SK-N-SH (cell line): ENCODE data around the gene AGL. TPM values are rescaled to one million over a fixed set of nuclear protein-coding genes. Genes with fewer than 3 reads are reported as not detected.
"Not testable (repeated sequence)": the region's sequence is repeated elsewhere in the genome, so short reads cannot be mapped to it uniquely, and the experiment has no call there.

ENCODE experiments used
- CTCF ChIA-PET: fragments of 300-600, 350-600 bp; formaldehyde crosslinking; extraction: SDS; loops from one replicate; lab custom pipeline; 2021; lab: Yijun Ruan, JAX
- POLR2A ChIA-PET: fragments of 350-600 bp; sonication (Branson Sonifier 250); formaldehyde crosslinking; extraction: SDS; loops from one replicate; lab custom pipeline; 2020; ENCODE audit warnings: antibody characterized with exemption, inconsistent platforms; lab: Yijun Ruan, JAX
- DNase-seq: peaks from one replicate; pipeline ENCODE4 v3.0.0; 2012
- H2AFZ ChIP-seq: fragments of 200-600 bp; sonication (generic); 2 replicates; pipeline ENCODE4 v1.8.1; 2016; ENCODE audit warnings: antibody characterized with exemption, mild to moderate bottlenecking, low read depth
- H3F3A ChIP-seq: fragments of 200-600 bp; sonication (generic); replicated peaks from 2 replicates; pipeline ENCODE3; 2016; ENCODE audit warnings: antibody characterized with exemption, mild to moderate bottlenecking; ENCODE audit not compliant: insufficient read depth
- H3K27ac ChIP-seq, 2 experiments: fragments of 200-500 bp in 1 of 2; fragments of 200-600 bp in 1 of 2; sonication (Bioruptor generic) in 1 of 2; sonication (generic), shearing (Covaris generic) in 1 of 2; 2 replicates each; pipeline versions ENCODE4 v1.5.1 to v1.6.1; 2014 to 2016; ENCODE audit warnings: low read depth in 2 of 2, inconsistent platforms in 1 of 2, low read length in 1 of 2, mild to moderate bottlenecking in 1 of 2, mixed read lengths in 1 of 2
- H3K27me3 ChIP-seq: fragments of 200-600 bp; sonication (generic), shearing (Covaris generic); 2 replicates; pipeline ENCODE4 v1.6.1; 2016; ENCODE audit warnings: mixed run types; ENCODE audit not compliant: insufficient read depth
- H3K36me3 ChIP-seq, 2 experiments: fragments of 200-500 bp in 1 of 2; fragments of 200-600 bp in 1 of 2; sonication (Bioruptor generic) in 1 of 2; sonication (generic) in 1 of 2; replicated peaks in 1 of 2; 2 replicates each; pipeline versions ENCODE3 to v1.5.1; 2014 to 2016; ENCODE audit warnings: low read length in 1 of 2, mild to moderate bottlenecking in 1 of 2; ENCODE audit not compliant: insufficient read depth in 2 of 2, control insufficient read depth in 1 of 2
- H3K4me1 ChIP-seq, 2 experiments: fragments of 200-500 bp in 1 of 2; fragments of 200-600 bp in 1 of 2; sonication (Bioruptor generic) in 1 of 2; sonication (generic), shearing (Covaris generic) in 1 of 2; 2 replicates each; pipeline versions ENCODE4 v1.5.1 to v1.6.1; 2014 to 2016; ENCODE audit warnings: low read depth in 1 of 2, low read length in 1 of 2, mixed run types in 1 of 2; ENCODE audit not compliant: insufficient read depth in 2 of 2, control insufficient read depth in 1 of 2
- H3K4me2 ChIP-seq: fragments of 200-600 bp; sonication (generic), shearing (Covaris generic); 2 replicates; pipeline ENCODE4 v1.6.1; 2017; ENCODE audit warnings: mixed run types
- H3K4me3 ChIP-seq, 2 experiments: fragments of 200-500 bp in 1 of 2; fragments of 200-600 bp in 1 of 2; sonication (Bioruptor generic) in 1 of 2; sonication (generic), shearing (Covaris generic) in 1 of 2; 2 replicates each; pipeline versions ENCODE4 v1.5.1 to v1.8.1; 2014 to 2016; ENCODE audit warnings: low read depth in 2 of 2, inconsistent platforms in 1 of 2, low read length in 1 of 2, mild to moderate bottlenecking in 1 of 2, mixed read lengths in 1 of 2, moderate library complexity in 1 of 2
- H3K79me2 ChIP-seq: fragments of 200-600 bp; sonication (generic); 2 replicates; pipeline ENCODE4 v1.8.1; 2017; ENCODE audit warnings: mild to moderate bottlenecking; ENCODE audit not compliant: insufficient read depth
- H3K9ac ChIP-seq: fragments of 200-600 bp; sonication (generic); 2 replicates; pipeline ENCODE4 v1.6.1; 2017; ENCODE audit warnings: mixed run types
- H3K9me2 ChIP-seq: fragments of 200-600 bp; sonication (generic); 2 replicates; pipeline ENCODE4 v1.6.1; 2017; ENCODE audit warnings: mixed run types
- H3K9me3 ChIP-seq: fragments of 200-600 bp; sonication (generic); 2 replicates; pipeline ENCODE4 v1.6.1; 2017; ENCODE audit warnings: mixed run types, mild to moderate bottlenecking, moderate library complexity
- H4K20me1 ChIP-seq: fragments of 200-600 bp; sonication (generic); 2 replicates; pipeline ENCODE4 v1.6.1; 2017; ENCODE audit warnings: mild to moderate bottlenecking, mixed run types; ENCODE audit not compliant: insufficient read depth
- EZH2phosphoT487 ChIP-seq: fragments of 200-600 bp; sonication (generic); IDR thresholded peaks from 2 replicates; pipeline ENCODE4 v1.6.1; 2017; ENCODE audit warnings: low read depth, mixed run types, mild to moderate bottlenecking, antibody characterized with exemption, moderate library complexity, borderline replicate concordance
- FOSL2 ChIP-seq: IDR thresholded peaks from 2 replicates; pipeline ENCODE4 v1.4.0; 2012; ENCODE audit warnings: low read depth, mild to moderate bottlenecking, moderate library complexity, borderline replicate concordance
- GABPA ChIP-seq: IDR thresholded peaks from 2 replicates; pipeline ENCODE4 v1.4.0; 2012; ENCODE audit warnings: low read depth, mild to moderate bottlenecking
- MXI1 ChIP-seq: IDR thresholded peaks from 2 replicates; pipeline ENCODE4 v1.6.1; 2012; ENCODE audit warnings: mild to moderate bottlenecking, low read depth, low read length, improper control_type of control experiment
- RAD21 ChIP-seq: IDR thresholded peaks from 2 replicates; pipeline ENCODE4 v1.6.1; 2012; ENCODE audit warnings: mild to moderate bottlenecking, low read length
- RCOR1 ChIP-seq: fragments of 150-350 bp; IDR thresholded peaks from 2 replicates; pipeline ENCODE4 v1.6.1; 2017; ENCODE audit warnings: antibody characterized with exemption, low read length
- TEAD4 ChIP-seq: IDR thresholded peaks from 2 replicates; pipeline ENCODE4 v1.4.0; 2012; ENCODE audit warnings: mild to moderate bottlenecking, borderline replicate concordance; ENCODE audit not compliant: insufficient read depth
- WGBS: methylation state at CpG from one replicate; pipeline ENCODE4 v1.1.6; 2017; ENCODE audit warnings: low lambda C conversion rate; 5-methylcytosine and 5-hydroxymethylcytosine counted together
- polyA plus RNA-seq, 3 experiments: library from polyadenylated mRNA; depleted of rRNA; stranded (reverse); fragments of >200 nt; gene quantifications; 2 replicates each; pipeline ENCODE4 v1.2.3, GENCODE V29; 2012
- TF ChIP-seq, protein P1 (sequence below): IDR thresholded peaks from 2 replicates; pipeline ENCODE4 v1.6.1; 2012; ENCODE audit warnings: mild to moderate bottlenecking, low read depth, low read length, moderate library complexity
- TF ChIP-seq, protein P2 (sequence below): IDR thresholded peaks from 2 replicates; pipeline ENCODE4; 2012

The AGL gene
- polyA plus RNA-seq, 1 of the 3 experiments (the other 2 are of a cell fraction), result 1.5 TPM

DNA sequence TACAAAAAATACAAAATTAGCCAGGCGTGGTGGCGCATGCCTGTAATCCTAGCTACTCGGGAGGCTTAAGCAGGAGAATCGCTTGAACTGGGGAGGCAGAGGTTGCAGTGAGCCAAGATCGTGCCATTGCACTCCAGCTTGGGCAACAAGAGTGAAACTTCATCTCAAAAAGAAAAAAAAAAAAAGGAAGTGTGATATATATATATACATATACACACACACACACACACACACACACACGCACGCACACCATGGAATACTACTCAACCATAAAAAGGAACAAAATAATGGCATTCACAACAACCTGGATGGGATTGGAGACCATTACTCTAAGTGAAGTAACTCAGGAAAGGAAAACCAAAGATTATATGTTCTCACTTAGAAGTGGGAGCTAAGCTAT lies 16.2 kb upstream of the AGL start:
- H3K27me3 ChIP-seq, POLR2A ChIA-PET, H3K4me3 ChIP-seq, H2AFZ ChIP-seq, H3F3A ChIP-seq, H3K9me2 ChIP-seq, H3K4me2 ChIP-seq, H4K20me1 ChIP-seq, H3K9ac ChIP-seq, H3K27ac ChIP-seq, H3K4me1 ChIP-seq, H3K9me3 ChIP-seq, H3K36me3 ChIP-seq, H3K79me2 ChIP-seq, CTCF ChIA-PET, DNase-seq: not testable (repeated sequence)
- 92% methylated on average over 7 of the region's 7 CpGs for WGBS

DNA sequence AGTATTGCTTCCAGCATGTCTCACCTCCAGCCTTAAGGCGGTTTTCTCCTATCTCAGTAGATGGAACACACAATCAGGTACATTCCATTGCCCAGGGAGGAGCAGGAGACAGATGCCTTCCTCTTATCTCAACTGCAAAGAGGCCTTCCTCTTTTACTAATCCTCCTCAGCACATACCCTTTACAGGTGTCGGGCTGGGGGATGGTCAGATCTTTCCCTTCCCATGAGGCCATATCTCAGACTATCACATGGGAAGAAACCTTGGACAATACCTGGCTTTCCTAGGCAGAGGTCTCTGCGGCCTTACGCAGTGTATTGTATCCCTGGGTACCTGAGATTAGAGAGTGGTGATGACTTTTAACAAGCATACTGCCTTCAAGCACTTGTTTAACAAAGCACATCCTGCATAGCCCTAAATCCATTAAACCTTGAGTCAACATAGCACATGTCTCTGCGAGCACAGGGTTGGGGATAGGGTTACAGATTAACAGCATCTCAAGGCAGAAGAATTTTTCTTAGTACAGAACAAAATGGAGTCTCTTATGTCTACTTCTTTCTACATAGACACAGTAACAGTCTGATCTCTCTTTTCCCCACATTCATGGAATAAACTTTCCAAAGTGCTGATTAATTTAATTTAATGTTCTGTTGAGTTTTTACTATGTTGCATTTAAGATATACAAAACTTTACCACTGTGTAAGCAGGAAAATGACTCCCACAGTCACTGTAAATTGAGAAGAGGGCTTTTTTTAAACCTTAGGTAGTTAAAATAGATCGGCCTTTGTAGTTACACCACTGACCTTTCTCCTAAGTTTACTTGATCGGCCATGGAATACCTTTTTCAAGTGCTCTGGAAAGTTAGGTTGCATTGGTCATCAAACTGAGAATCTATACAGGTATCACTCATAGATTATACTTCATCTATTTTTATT lies 13.7 kb upstream of the AGL start:
- H3K4me3 ChIP-seq, H3K27me3 ChIP-seq, POLR2A ChIA-PET, H3K4me2 ChIP-seq, H3K79me2 ChIP-seq, H3F3A ChIP-seq, H3K9me3 ChIP-seq, H3K9ac ChIP-seq, H4K20me1 ChIP-seq, H3K9me2 ChIP-seq, H3K36me3 ChIP-seq, DNase-seq, H3K4me1 ChIP-seq, H3K27ac ChIP-seq, H2AFZ ChIP-seq, CTCF ChIA-PET: not testable (repeated sequence)
- 70% methylated on average over 7 of the region's 7 CpGs for WGBS

DNA sequence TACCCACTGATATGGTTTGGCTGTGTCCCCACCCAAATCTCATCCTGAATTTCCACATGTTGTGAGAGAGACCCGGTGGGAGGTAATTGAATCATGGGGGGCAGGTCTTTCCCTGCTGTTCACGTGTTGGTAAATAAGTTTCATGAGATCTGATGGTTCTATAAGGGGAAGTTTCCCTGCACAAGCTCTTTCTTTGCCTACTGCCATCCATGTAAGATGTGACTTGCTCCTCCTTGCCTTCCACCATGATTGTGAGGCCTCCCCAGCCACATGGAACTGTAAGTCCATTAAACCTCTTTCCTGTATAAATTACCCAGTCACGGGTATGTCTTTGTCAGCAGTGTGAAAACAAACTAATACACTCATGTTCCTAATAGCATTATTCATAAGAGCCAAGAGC lies 9.8 kb upstream of the AGL start:
- H3K27ac ChIP-seq, H3K36me3 ChIP-seq, H3K4me2 ChIP-seq, H3K9me2 ChIP-seq, H3K79me2 ChIP-seq, DNase-seq, H3K27me3 ChIP-seq, H3K9ac ChIP-seq, H2AFZ ChIP-seq, H4K20me1 ChIP-seq, H3K4me1 ChIP-seq, H3K4me3 ChIP-seq, H3F3A ChIP-seq, CTCF ChIA-PET, POLR2A ChIA-PET, H3K9me3 ChIP-seq: not testable (repeated sequence)
- 50% methylated on average over 3 of the region's 3 CpGs for WGBS

DNA sequence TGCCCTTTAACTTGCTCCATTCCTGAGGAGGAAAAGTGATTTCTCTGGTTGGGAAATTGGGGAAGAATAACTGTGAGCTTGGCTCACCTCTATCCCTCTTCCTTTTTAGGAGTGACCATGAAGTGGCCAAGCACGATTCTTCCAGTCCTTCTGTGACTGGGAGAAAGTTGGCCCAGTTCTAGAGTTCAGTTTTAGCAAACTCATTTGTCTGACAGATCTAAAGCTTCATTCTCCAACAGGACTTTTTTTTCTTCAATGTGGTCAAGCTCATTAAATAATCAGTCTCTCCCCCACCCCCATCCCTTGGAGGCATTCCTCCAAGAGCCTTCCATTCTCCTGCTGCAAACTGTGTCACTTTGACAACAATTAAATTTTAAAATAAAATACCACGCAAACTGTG lies 6.4 kb upstream of the AGL start:
- no peaks in the 10 kb centered on the region for H3K79me2 ChIP-seq
- ChIA-PET CTCF (interaction anchor here (0.8 to 1.0 kb wide), 2 partner anchors 22 to 976 kb away, joined by 3 read pairs; no protein-coding TSS in a partner anchor), POLR2A (no interaction called here)
- no peak for DNase-seq
- no peaks in the 10 kb centered on the region for H3F3A ChIP-seq
- H3K9ac ChIP-seq, result no peak overlapping the region
- H3K9me3 ChIP-seq, result no peaks in the 10 kb centered on the region; the same call in 1 of the 2 replicates
- WGBS, result 88% methylated on average over 2 of the region's 2 CpGs
- H3K27ac ChIP-seq, result no peak overlapping the region
- H4K20me1 ChIP-seq, result no peaks in the 10 kb centered on the region
- H3K4me1 ChIP-seq, result peaks cover 0 to 4% of the 10 kb centered on the region in 2 experiments; a peak in 2 of 4 replicates
- H3K36me3 ChIP-seq, result no peaks in the 10 kb centered on the region
- H3K9me2 ChIP-seq, result no peaks in the 10 kb centered on the region
- no peak overlapping the region for H3K4me2 ChIP-seq
- no peak overlapping the region for H2AFZ ChIP-seq
- no peak overlapping the region for H3K4me3 ChIP-seq
- no peaks in the 10 kb centered on the region for H3K27me3 ChIP-seq
- TF ChIP-seq, protein P1, sequence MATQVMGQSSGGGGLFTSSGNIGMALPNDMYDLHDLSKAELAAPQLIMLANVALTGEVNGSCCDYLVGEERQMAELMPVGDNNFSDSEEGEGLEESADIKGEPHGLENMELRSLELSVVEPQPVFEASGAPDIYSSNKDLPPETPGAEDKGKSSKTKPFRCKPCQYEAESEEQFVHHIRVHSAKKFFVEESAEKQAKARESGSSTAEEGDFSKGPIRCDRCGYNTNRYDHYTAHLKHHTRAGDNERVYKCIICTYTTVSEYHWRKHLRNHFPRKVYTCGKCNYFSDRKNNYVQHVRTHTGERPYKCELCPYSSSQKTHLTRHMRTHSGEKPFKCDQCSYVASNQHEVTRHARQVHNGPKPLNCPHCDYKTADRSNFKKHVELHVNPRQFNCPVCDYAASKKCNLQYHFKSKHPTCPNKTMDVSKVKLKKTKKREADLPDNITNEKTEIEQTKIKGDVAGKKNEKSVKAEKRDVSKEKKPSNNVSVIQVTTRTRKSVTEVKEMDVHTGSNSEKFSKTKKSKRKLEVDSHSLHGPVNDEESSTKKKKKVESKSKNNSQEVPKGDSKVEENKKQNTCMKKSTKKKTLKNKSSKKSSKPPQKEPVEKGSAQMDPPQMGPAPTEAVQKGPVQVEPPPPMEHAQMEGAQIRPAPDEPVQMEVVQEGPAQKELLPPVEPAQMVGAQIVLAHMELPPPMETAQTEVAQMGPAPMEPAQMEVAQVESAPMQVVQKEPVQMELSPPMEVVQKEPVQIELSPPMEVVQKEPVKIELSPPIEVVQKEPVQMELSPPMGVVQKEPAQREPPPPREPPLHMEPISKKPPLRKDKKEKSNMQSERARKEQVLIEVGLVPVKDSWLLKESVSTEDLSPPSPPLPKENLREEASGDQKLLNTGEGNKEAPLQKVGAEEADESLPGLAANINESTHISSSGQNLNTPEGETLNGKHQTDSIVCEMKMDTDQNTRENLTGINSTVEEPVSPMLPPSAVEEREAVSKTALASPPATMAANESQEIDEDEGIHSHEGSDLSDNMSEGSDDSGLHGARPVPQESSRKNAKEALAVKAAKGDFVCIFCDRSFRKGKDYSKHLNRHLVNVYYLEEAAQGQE, result no peak
- TF ChIP-seq RAD21, result no peak
- TF ChIP-seq EZH2phosphoT487, result no peak
- no peak for TF ChIP-seq RCOR1
- no peak for TF ChIP-seq MXI1
- TF ChIP-seq FOSL2, result no peak
- no peak for TF ChIP-seq TEAD4
- TF ChIP-seq, protein P2, sequence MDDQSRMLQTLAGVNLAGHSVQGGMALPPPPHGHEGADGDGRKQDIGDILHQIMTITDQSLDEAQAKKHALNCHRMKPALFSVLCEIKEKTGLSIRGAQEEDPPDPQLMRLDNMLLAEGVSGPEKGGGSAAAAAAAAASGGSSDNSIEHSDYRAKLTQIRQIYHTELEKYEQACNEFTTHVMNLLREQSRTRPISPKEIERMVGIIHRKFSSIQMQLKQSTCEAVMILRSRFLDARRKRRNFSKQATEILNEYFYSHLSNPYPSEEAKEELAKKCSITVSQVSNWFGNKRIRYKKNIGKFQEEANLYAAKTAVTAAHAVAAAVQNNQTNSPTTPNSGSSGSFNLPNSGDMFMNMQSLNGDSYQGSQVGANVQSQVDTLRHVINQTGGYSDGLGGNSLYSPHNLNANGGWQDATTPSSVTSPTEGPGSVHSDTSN, result no peak
- no peak for TF ChIP-seq GABPA
